ENCODE results near the gene RNF41. TPM values are rescaled to one million over a fixed set of nuclear protein-coding genes. Genes with fewer than 3 reads are reported as not detected.

Gene RNF41
- total and polyA plus RNA-seq, 2 of the 13 experiments (the other 11 are each of a cell fraction or from before 2014, with no cell fraction given): 27.1 to 39.4 TPM

DNA sequence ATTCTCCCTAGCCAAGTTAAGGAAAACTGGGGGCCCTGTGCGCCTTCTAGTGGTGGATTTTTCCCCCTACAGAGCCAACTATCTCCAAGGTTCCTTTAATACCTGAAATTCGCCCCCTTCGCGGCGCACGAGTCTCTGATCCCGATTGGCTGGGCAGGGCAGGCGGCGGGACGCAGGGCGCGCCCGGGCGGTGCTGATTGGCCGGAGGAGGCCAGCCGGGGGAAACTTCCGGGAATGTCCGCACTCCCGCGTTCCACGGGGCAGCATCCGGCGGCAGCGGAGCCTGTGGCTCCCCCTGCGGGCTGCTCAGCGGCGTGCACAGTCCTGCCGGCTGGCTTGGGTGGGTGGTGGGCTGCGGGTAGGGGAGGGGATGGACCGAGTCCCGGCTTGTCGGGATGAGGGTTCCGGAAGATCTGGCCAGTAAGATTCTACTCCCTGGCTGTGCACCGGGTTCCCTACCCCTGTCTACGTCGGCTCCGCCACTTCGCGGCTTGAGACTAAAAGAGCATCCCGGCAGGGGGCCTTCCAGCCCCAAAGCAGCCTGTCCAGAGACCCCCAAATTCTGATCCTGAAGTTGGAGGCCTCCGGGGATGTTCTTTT, 2.5 kb upstream of the RNF41 start, which contains the start of gene NABP2 (continued):
- TF ChIP-seq TEAD3 (CRISPR knock-in tag; optimal IDR thresholded peaks at IDR 0.05; ENCODE audit: borderline replicate concordance): peak; percentile 90
- TF ChIP-seq HOXA3 (CRISPR knock-in tag; IDR thresholded peaks at IDR 0.05): peak; percentile 85
- peak; percentile 93 for TF ChIP-seq MYPOP (CRISPR knock-in tag; IDR thresholded peaks at IDR 0.05)
- TF ChIP-seq ZNF496 (CRISPR knock-in tag; IDR thresholded peaks at IDR 0.05; ENCODE audit: insufficient replicate concordance): no peak
- peak; percentile 24; the same call in 1 of the 2 replicates for TF ChIP-seq ZNF280D (CRISPR knock-in tag; IDR thresholded peaks at IDR 0.05)
- TF ChIP-seq MXD3 (CRISPR knock-in tag; IDR thresholded peaks at IDR 0.05): peak; percentile 20; the same call in 1 of the 2 replicates
- TF ChIP-seq KDM2A (CRISPR knock-in tag; IDR thresholded peaks at IDR 0.05; ENCODE audit: borderline replicate concordance, low read depth): peak; percentile 89; the same call in 1 of the 2 replicates
- TF ChIP-seq ELF4 (CRISPR knock-in tag; IDR thresholded peaks at IDR 0.05; ENCODE audit: borderline replicate concordance): peak; percentile 73; the same call in 1 of the 2 replicates
- no peak for TF ChIP-seq RORA (CRISPR knock-in tag; IDR thresholded peaks at IDR 0.05)
- no peak for TF ChIP-seq JUND (CRISPR knock-in tag; IDR thresholded peaks at IDR 0.05)
- TF ChIP-seq YEATS4 (CRISPR knock-in tag; IDR thresholded peaks at IDR 0.05; ENCODE audit: borderline replicate concordance): peak; percentile 64; the same call in 1 of the 2 replicates
- peak; percentile 78; the same call in 1 of the 2 replicates for TF ChIP-seq ATF1 (CRISPR knock-in tag; IDR thresholded peaks at IDR 0.05)
- no peak for TF ChIP-seq ZNF367 (CRISPR knock-in tag; IDR thresholded peaks at IDR 0.05; ENCODE audit: borderline replicate concordance)
- TF ChIP-seq, protein P1, sequence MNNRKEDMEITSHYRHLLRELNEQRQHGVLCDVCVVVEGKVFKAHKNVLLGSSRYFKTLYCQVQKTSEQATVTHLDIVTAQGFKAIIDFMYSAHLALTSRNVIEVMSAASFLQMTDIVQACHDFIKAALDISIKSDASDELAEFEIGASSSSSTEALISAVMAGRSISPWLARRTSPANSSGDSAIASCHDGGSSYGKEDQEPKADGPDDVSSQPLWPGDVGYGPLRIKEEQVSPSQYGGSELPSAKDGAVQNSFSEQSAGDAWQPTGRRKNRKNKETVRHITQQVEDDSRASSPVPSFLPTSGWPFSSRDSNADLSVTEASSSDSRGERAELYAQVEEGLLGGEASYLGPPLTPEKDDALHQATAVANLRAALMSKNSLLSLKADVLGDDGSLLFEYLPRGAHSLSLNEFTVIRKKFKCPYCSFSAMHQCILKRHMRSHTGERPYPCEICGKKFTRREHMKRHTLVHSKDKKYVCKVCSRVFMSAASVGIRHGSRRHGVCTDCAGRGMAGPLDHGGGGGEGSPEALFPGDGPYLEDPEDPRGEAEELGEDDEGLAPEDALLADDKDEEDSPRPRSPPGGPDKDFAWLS (CRISPR knock-in tag; IDR thresholded peaks at IDR 0.05; ENCODE audit: borderline replicate concordance): no peak
- no peak for TF ChIP-seq NR1H2 (CRISPR knock-in tag; IDR thresholded peaks at IDR 0.05; ENCODE audit: borderline replicate concordance, low read depth)
- TF ChIP-seq ARNT (IDR thresholded peaks at IDR 0.05): no peak
- TF ChIP-seq, protein P2, sequence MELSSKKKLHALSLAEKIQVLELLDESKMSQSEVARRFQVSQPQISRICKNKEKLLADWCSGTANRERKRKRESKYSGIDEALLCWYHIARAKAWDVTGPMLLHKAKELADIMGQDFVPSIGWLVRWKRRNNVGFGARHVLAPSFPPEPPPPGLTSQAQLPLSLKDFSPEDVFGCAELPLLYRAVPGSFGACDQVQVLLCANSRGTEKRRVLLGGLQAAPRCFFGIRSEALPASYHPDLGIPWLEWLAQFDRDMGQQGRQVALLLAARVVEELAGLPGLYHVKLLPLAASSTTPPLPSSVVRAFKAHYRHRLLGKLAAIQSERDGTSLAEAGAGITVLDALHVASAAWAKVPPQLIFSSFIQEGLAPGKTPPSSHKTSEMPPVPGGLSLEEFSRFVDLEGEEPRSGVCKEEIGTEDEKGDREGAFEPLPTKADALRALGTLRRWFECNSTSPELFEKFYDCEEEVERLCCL (CRISPR knock-in tag; IDR thresholded peaks at IDR 0.05; ENCODE audit: borderline replicate concordance): no peak
- peak; percentile 85; the same call in 1 of the 2 replicates for TF ChIP-seq ZNF878 (CRISPR knock-in tag; IDR thresholded peaks at IDR 0.05)
- TF ChIP-seq ATAD3A (CRISPR knock-in tag; IDR thresholded peaks at IDR 0.05): no peak
- TF ChIP-seq RFX5 (IDR thresholded peaks at IDR 0.05; ENCODE audit: low read depth, low read length): peak; percentile 82
- TF ChIP-seq SP4 (CRISPR knock-in tag; IDR thresholded peaks at IDR 0.05): peak; percentile 81
- peak; percentile 88 for TF ChIP-seq YEATS2 (CRISPR knock-in tag; IDR thresholded peaks at IDR 0.05; ENCODE audit: borderline replicate concordance)
- TF ChIP-seq RBAK (CRISPR knock-in tag; IDR thresholded peaks at IDR 0.05): 0 out of 2 replicates have a peak, but pooled peaks have one; percentile 59

Data from HepG2 (cell line).